H1 (cell line): ENCODE measurements around the gene FAAP100. TPM values are rescaled to one million over a fixed set of nuclear protein-coding genes. Genes with fewer than 3 reads are reported as not detected.

Experiments used
- CTBP2 ChIP-seq: IDR thresholded peaks from 2 replicates; pipeline ENCODE4 v1.7.0; 2011; ENCODE audit warnings: borderline replicate concordance, mild to moderate bottlenecking, moderate library complexity, mixed read lengths, low read length; ENCODE audit not compliant: insufficient read depth, insufficient read length
- RNF2 ChIP-seq: fragments of 200-900, 300-1000 bp; sonication (generic); IDR thresholded peaks from 2 replicates; pipeline ENCODE4 v1.7.1; 2016; ENCODE audit warnings: borderline replicate concordance, low read depth, mild to moderate bottlenecking, antibody characterized with exemption, low read length; ENCODE audit not compliant: poor library complexity, severe bottlenecking; ENCODE audit errors: missing control alignments
- SIX5 ChIP-seq: IDR thresholded peaks from 2 replicates; pipeline ENCODE4 v1.6.1; 2011; ENCODE audit warnings: mild to moderate bottlenecking, low read depth, low read length
- TAF1 ChIP-seq: IDR thresholded peaks from 2 replicates; pipeline ENCODE4 v1.6.1; 2011; ENCODE audit warnings: mild to moderate bottlenecking, low read depth, low read length
- polyA plus RNA-seq, 7 experiments: library from polyadenylated mRNA; depleted of rRNA in 3 of 7; stranded (reverse) in 5 of 7; unstranded in 2 of 7; fragments of >200 nt in 5 of 7; fragments of 200-250 nt in 2 of 7; gene quantifications; 1 replicate in 5 of 7; 2 replicates in 1 of 7; 4 replicates in 1 of 7; pipeline versions ENCODE4 v1.2.1 to v1.2.3, GENCODE V29; 2011 to 2013; ENCODE audit warnings: missing spikeins in 2 of 7, mixed read lengths in 2 of 7
- total RNA-seq: library from RNA; stranded (reverse); fragmentation: NEBNext Ultra II Directional; extraction: Animal tissue kit (Norgen Biotek cat#: 25700); gene quantifications from 2 replicates; pipeline ENCODE4 v1.2.1, GENCODE V29; 2021

Gene FAAP100
- total and polyA plus RNA-seq, 2 of the 8 experiments (the other 6 are each of a cell fraction or from before 2014, with no cell fraction given), result 23.2 to 41.8 TPM

DNA sequence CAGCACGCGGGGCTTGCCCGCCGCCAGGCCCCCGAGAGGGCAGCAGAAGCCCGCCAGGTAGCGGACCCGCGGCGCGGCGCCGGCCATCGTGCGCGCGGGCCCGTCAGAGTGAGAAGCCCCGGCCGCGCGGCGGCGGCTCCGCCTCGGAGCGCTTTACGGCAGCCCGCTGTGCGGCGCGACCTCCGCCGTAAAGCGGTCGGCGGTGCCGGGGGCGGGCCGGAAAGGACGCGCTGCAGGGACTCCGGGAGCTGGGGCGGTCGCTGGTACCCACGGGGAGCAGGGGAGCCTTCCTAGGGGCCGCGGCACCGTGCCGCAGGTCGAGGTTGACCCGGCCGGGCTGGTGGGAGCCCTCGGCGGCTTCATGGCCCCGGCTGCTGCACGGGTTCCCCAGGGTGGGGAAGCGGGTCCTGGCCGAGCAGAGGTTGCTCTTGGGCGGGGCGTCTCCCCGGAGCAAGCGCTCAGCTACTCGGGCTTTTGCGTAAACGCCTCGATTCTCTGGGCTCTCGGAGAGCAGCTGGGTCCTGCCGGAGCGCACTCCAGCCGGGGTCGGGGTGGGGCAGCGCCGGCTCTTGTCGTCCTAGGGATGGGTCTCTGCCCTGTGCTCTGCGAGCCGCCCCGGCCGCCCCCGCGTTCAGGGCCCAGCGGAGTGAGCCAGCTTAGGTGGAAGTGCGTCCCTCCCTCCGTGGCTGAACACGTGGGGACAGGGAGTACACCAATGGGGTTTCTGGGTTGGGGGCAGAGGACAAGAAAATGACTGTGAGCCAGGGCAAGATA lies at the start of gene FAAP100 (continued):
- TF ChIP-seq RNF2 (no peak), CTBP2 (no peak), TAF1 (peak; percentile 89), SIX5 (no peak)
